B cell (primary cell): ENCODE data around the gene PACSIN1. TPM values are rescaled to one million over a fixed set of nuclear protein-coding genes. Genes with fewer than 3 reads are reported as not detected.

Experiments
- ATAC-seq: fragments of 200-7000 bp; cut with Tn5 transposase; one replicate; pipeline ENCODE4 v1.10.0; 2021; ENCODE audit warnings: low read depth, mild to moderate bottlenecking, moderate number of reproducible peaks, moderate library complexity
- CTCF ChIA-PET: fragments of 350-600 bp; sonication (Branson Sonifier 250); formaldehyde crosslinking; loops from one replicate; lab custom pipeline; 2021; ENCODE audit warnings: antibody characterized with exemption, inconsistent platforms; lab: Charles Lee
- POLR2A ChIA-PET: fragments of 350-600 bp; sonication (Branson Sonifier 250); formaldehyde crosslinking; loops from one replicate; lab custom pipeline; 2021; ENCODE audit warnings: antibody characterized with exemption; lab: Charles Lee
- DNase-seq: peaks from one replicate; pipeline ENCODE4 v3.0.0; 2013
- H2AFZ ChIP-seq: 2 replicates; pipeline ENCODE4 v1.6.1; 2012; ENCODE audit warnings: mild to moderate bottlenecking, low read depth, low read length; ENCODE audit not compliant: insufficient read depth, poor library complexity, severe bottlenecking
- H3K27ac ChIP-seq, 2 donors: 1 replicate in 1 of 2; 2 replicates in 1 of 2; pipeline ENCODE4 v1.5.1; 2012 to 2013; ENCODE audit warnings: low read length in 2 of 2, mild to moderate bottlenecking in 2 of 2, moderate library complexity in 1 of 2
- H3K27me3 ChIP-seq, 4 experiments: fragments of 200-600 bp in 1 of 4; sonication (generic) in 1 of 4; replicated peaks in 1 of 4; 1 replicate in 2 of 4; 2 replicates in 2 of 4; pipeline versions ENCODE4 v1.6.1 to v1.7.0; 2013 to 2016; ENCODE audit warnings: low read length in 3 of 4, mild to moderate bottlenecking in 2 of 4, mixed read lengths in 1 of 4, moderate library complexity in 1 of 4; ENCODE audit not compliant: insufficient read depth in 4 of 4, control insufficient read depth in 3 of 4; ENCODE audit errors: control extremely low read depth in 1 of 4
- H3K36me3 ChIP-seq, 2 experiments: replicated peaks in 1 of 2; 1 replicate in 1 of 2; 2 replicates in 1 of 2; pipeline versions ENCODE4 v1.6.1 to v1.7.1; 2013; ENCODE audit warnings: low read length in 1 of 2; ENCODE audit not compliant: insufficient read depth in 2 of 2, control insufficient read depth in 1 of 2; ENCODE audit errors: control extremely low read depth in 1 of 2, extremely low read depth in 1 of 2
- H3K4me1 ChIP-seq, 2 donors: fragments of 200-600 bp in 1 of 2; sonication (generic) in 1 of 2; 1 replicate in 1 of 2; 2 replicates in 1 of 2; pipeline versions ENCODE4 v1.5.1 to v1.6.1; 2013 to 2017; ENCODE audit warnings: low read length in 2 of 2; ENCODE audit not compliant: control insufficient read depth in 2 of 2, insufficient read depth in 2 of 2
- H3K4me2 ChIP-seq: replicated peaks from 2 replicates; pipeline ENCODE3; 2012; ENCODE audit warnings: mild to moderate bottlenecking, low read depth, low read length; ENCODE audit not compliant: poor library complexity, severe bottlenecking
- H3K4me3 ChIP-seq, 5 experiments: fragments of 200-600 bp in 1 of 5; sonication (generic) in 1 of 5; 1 replicate in 3 of 5; 2 replicates in 2 of 5; pipeline versions ENCODE4 v1.5.1 to v1.7.0; 2011 to 2016; ENCODE audit warnings: low read length in 4 of 5, mild to moderate bottlenecking in 4 of 5, low read depth in 2 of 5, control low read depth in 1 of 5, moderate library complexity in 1 of 5; ENCODE audit not compliant: insufficient read depth in 1 of 5; ENCODE audit errors: control extremely low read depth in 1 of 5, extremely low read depth in 1 of 5
- H3K79me2 ChIP-seq: fragments of 200-600 bp; sonication (generic); one replicate; pipeline ENCODE4 v1.6.0; 2016; ENCODE audit warnings: low read length; ENCODE audit not compliant: control insufficient read depth, insufficient read depth
- H3K9ac ChIP-seq: fragments of 200-600 bp; sonication (generic); 2 replicates; pipeline ENCODE4 v1.6.1; 2017; ENCODE audit warnings: mild to moderate bottlenecking, low read length, moderate library complexity
- H3K9me3 ChIP-seq, 3 donors: one replicate each; pipeline versions ENCODE4 v1.6.1 to v1.7.1; 2013; ENCODE audit warnings: low read length in 2 of 3; ENCODE audit not compliant: control insufficient read depth in 2 of 3, insufficient read depth in 1 of 3; ENCODE audit errors: control extremely low read depth in 1 of 3
- H4K20me1 ChIP-seq: 2 replicates; pipeline ENCODE4 v1.6.0; 2012; ENCODE audit warnings: mild to moderate bottlenecking, low read length; ENCODE audit not compliant: insufficient read depth, control insufficient read depth, poor library complexity, severe bottlenecking
- H3K27ac Mint-ChIP-seq: one replicate; pipeline ENCODE4 v1.8.0; 2021; ENCODE audit warnings: mixed read lengths
- H3K27me3 Mint-ChIP-seq: one replicate; pipeline ENCODE4 v1.8.0; 2021; ENCODE audit warnings: mixed read lengths
- H3K4me1 Mint-ChIP-seq: one replicate; pipeline ENCODE4 v1.8.0; 2021; ENCODE audit warnings: mixed read lengths
- H3K4me3 Mint-ChIP-seq: one replicate; pipeline ENCODE4 v1.8.0; 2021; ENCODE audit warnings: mixed read lengths
- H3K9me3 Mint-ChIP-seq: one replicate; pipeline ENCODE4 v1.8.0; 2022; ENCODE audit warnings: mixed read lengths; ENCODE audit not compliant: insufficient read depth
- EZH2 ChIP-seq: IDR thresholded peaks from 2 replicates; pipeline ENCODE4 v1.6.1; 2012; ENCODE audit warnings: borderline replicate concordance, low read depth, mild to moderate bottlenecking, moderate library complexity, low read length; ENCODE audit not compliant: insufficient read depth, poor library complexity, severe bottlenecking
- WGBS: methylation state at CpG from one replicate; pipeline ENCODE4 v1.1.5; 2013; ENCODE audit warnings: missing lambda C conversion rate; ENCODE audit not compliant: insufficient coverage; 5-methylcytosine and 5-hydroxymethylcytosine counted together
- intact Hi-C: fragments of 100-400 bp; cut with micrococcal nuclease; formaldehyde crosslinking; loops from one replicate; pipeline ENCODE4 v1.10.0; 2022
- polyA plus RNA-seq: library from polyadenylated mRNA; depleted of rRNA; stranded (reverse); fragments of >200 nt; gene quantifications from 2 replicates; pipeline ENCODE4 v1.2.3, GENCODE V29; 2012
- total RNA-seq, 2 donors: library from RNA; stranded (reverse); fragments of 120-200 nt in 1 of 2; gene quantifications; 1 replicate in 1 of 2; 2 replicates in 1 of 2; pipeline versions ENCODE4 v1.2.3 to v1.2.4, GENCODE V29; 2013 to 2022
- TF ChIP-seq, protein P1 (sequence below): fragments of 200-600 bp; IDR thresholded peaks from one replicate; pipeline ENCODE4 v1.8.0; 2022; ENCODE audit warnings: antibody characterized with exemption, mild to moderate bottlenecking

The PACSIN1 gene
- total and polyA plus RNA-seq, 2 donors (not counting 1 experiment from before 2014, with no cell fraction given): 0.18 to 0.20 TPM

GRCh38 chr6:34493344-34493743 is 27.5 kb downstream of the PACSIN1 start:
- no peaks in the 10 kb centered on the region for H3K27me3 Mint-ChIP-seq
- H3K4me3 ChIP-seq: no peak overlapping the region
- DNase-seq: no peak
- no peak overlapping the region for H3K4me2 ChIP-seq
- H3K36me3 ChIP-seq: no peaks in the 10 kb centered on the region
- no peak overlapping the region for H3K27ac ChIP-seq
- H3K9me3 Mint-ChIP-seq: no peaks in the 10 kb centered on the region
- H3K9ac ChIP-seq: no peak overlapping the region
- 100% methylated on average over 2 of the region's 4 CpGs for WGBS
- ChIA-PET POLR2A (no interaction called here), CTCF (interaction anchor here (0.6 kb wide), 1 partner anchor 49 kb away, joined by 4 read pairs; no protein-coding TSS in a partner anchor)
- no peaks in the 10 kb centered on the region for H4K20me1 ChIP-seq
- no peaks in the 10 kb centered on the region for H3K4me1 Mint-ChIP-seq
- H3K27me3 ChIP-seq: peaks cover 0 to 6% (median 0%) of the 10 kb centered on the region in 4 experiments
- H3K4me3 Mint-ChIP-seq: no peak overlapping the region
- H3K4me1 ChIP-seq: no peaks in the 10 kb centered on the region
- no peaks in the 10 kb centered on the region for H3K79me2 ChIP-seq
- H3K27ac Mint-ChIP-seq: no peak overlapping the region
- no peak for ATAC-seq
- intact Hi-C loops: no loop called here
- TF ChIP-seq, protein P1, sequence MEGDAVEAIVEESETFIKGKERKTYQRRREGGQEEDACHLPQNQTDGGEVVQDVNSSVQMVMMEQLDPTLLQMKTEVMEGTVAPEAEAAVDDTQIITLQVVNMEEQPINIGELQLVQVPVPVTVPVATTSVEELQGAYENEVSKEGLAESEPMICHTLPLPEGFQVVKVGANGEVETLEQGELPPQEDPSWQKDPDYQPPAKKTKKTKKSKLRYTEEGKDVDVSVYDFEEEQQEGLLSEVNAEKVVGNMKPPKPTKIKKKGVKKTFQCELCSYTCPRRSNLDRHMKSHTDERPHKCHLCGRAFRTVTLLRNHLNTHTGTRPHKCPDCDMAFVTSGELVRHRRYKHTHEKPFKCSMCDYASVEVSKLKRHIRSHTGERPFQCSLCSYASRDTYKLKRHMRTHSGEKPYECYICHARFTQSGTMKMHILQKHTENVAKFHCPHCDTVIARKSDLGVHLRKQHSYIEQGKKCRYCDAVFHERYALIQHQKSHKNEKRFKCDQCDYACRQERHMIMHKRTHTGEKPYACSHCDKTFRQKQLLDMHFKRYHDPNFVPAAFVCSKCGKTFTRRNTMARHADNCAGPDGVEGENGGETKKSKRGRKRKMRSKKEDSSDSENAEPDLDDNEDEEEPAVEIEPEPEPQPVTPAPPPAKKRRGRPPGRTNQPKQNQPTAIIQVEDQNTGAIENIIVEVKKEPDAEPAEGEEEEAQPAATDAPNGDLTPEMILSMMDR: no peak
- no peak for TF ChIP-seq EZH2
- H2AFZ ChIP-seq: no peak overlapping the region
- no peaks in the 10 kb centered on the region for H3K9me3 ChIP-seq

GRCh38 chr6:34494973-34495372 is 29.1 kb downstream of the PACSIN1 start:
- CTCF ChIA-PET: interaction anchor here (0.7 kb wide), 2 partner anchors 28 to 645 kb away, joined by 3 to 4 read pairs; no protein-coding TSS in a partner anchor

More at GRCh38 chr6:34494973-34495372, 29.1 kb downstream of the PACSIN1 start:
- Mint-ChIP-seq H3K4me1 (no peaks in the 10 kb centered on the region), H3K4me3 (no peak overlapping the region), H3K9me3 (no peaks in the 10 kb centered on the region), H3K27ac (no peak overlapping the region), H3K27me3 (no peaks in the 10 kb centered on the region)
- TF ChIP-seq, protein P1: no peak
- no peak for TF ChIP-seq EZH2
- Histone ChIP-seq H3K4me3 (no peak overlapping the region), H3K36me3 (no peaks in the 10 kb centered on the region), H3K4me1 (no peaks in the 10 kb centered on the region), H3K4me2 (no peak overlapping the region), H3K27ac (no peak overlapping the region), H2AFZ (no peak overlapping the region), H3K79me2 (no peaks in the 10 kb centered on the region), H3K27me3 (peaks cover 0 to 6% (median 0%) of the 10 kb centered on the region in 4 experiments), H3K9ac (no peak overlapping the region), H3K9me3 (peaks cover 0 to 5% (median 4%) of the 10 kb centered on the region in 3 donors), H4K20me1 (no peaks in the 10 kb centered on the region)
- ATAC-seq (no peak), DNase-seq (no peak)
- intact Hi-C loops: no loop called here
- POLR2A ChIA-PET: no interaction called here
- WGBS: 100% methylated on average over 1 of the region's 3 CpGs
